Liver (tissue), 9 donors: Measurements from ENCODE around the gene RNF19B. TPM values are rescaled to one million over a fixed set of nuclear protein-coding genes. Genes with fewer than 3 reads are reported as not detected.

Experiments used
- DNase-seq: peaks from one replicate; pipeline ENCODE4 v3.0.0-alpha.2; 2017; ENCODE audit warnings: low spot score
- H3K27ac ChIP-seq, 2 donors: one replicate each; pipeline ENCODE4 v1.7.0; 2013; ENCODE audit warnings: inconsistent platforms in 2 of 2, low read length in 2 of 2, control low read depth in 1 of 2, low read depth in 1 of 2, mild to moderate bottlenecking in 1 of 2
- H3K27me3 ChIP-seq, 4 donors: one replicate each; pipeline versions ENCODE4 v1.6.1 to v1.7.0; 2013; ENCODE audit warnings: low read length in 3 of 4, inconsistent platforms in 1 of 4, mild to moderate bottlenecking in 1 of 4, moderate library complexity in 1 of 4; ENCODE audit not compliant: control insufficient read depth in 4 of 4, insufficient read depth in 4 of 4
- H3K36me3 ChIP-seq, 4 donors: one replicate each; pipeline versions ENCODE4 v1.6.1 to v1.7.0; 2013; ENCODE audit warnings: low read length in 3 of 4, mild to moderate bottlenecking in 3 of 4, low read depth in 1 of 4, moderate library complexity in 1 of 4; ENCODE audit not compliant: control insufficient read depth in 4 of 4, insufficient read depth in 3 of 4
- H3K4me1 ChIP-seq, 4 donors: one replicate each; pipeline versions ENCODE4 v1.6.1 to v1.7.0; 2013; ENCODE audit warnings: low read length in 3 of 4, mild to moderate bottlenecking in 3 of 4, moderate library complexity in 1 of 4; ENCODE audit not compliant: control insufficient read depth in 4 of 4, insufficient read depth in 4 of 4
- H3K4me3 ChIP-seq, 3 donors: one replicate each; pipeline versions ENCODE4 v1.6.1 to v1.7.0; 2013; ENCODE audit warnings: low read length in 3 of 3, control low read depth in 1 of 3, low read depth in 1 of 3, mild to moderate bottlenecking in 1 of 3
- H3K9ac ChIP-seq, 2 donors: one replicate each; pipeline ENCODE4 v1.7.0; 2013; ENCODE audit warnings: low read length in 2 of 2, mild to moderate bottlenecking in 2 of 2, moderate library complexity in 2 of 2, control low read depth in 1 of 2, low read depth in 1 of 2
- H3K9me3 ChIP-seq, 4 donors: one replicate each; pipeline versions ENCODE4 v1.6.1 to v1.7.0; 2013; ENCODE audit warnings: low read length in 3 of 4; ENCODE audit not compliant: control insufficient read depth in 4 of 4
- EGR1 ChIP-seq, 2 donors: IDR thresholded peaks; 2 replicates each; pipeline ENCODE4 v1.6.1; 2016 to 2018; ENCODE audit warnings: antibody characterized with exemption in 2 of 2, low read depth in 2 of 2
- FOXA1 ChIP-seq: IDR thresholded peaks from 2 replicates; pipeline ENCODE4 v1.6.1; 2016; ENCODE audit warnings: antibody characterized with exemption
- FOXA2 ChIP-seq: IDR thresholded peaks from 2 replicates; pipeline ENCODE4 v1.6.1; 2016; ENCODE audit warnings: antibody characterized with exemption
- HNF4A ChIP-seq, 2 donors: conservative IDR thresholded peaks; 2 replicates each; pipeline ENCODE4 v1.6.1; 2016; ENCODE audit warnings: antibody characterized with exemption in 2 of 2, mild to moderate bottlenecking in 2 of 2
- HNF4G ChIP-seq: IDR thresholded peaks from 2 replicates; pipeline ENCODE4 v1.6.1; 2016; ENCODE audit warnings: antibody characterized with exemption
- JUND ChIP-seq, 2 donors: IDR thresholded peaks; 2 replicates each; pipeline ENCODE4 v1.6.1; 2016; ENCODE audit warnings: antibody characterized with exemption in 2 of 2
- NR2F2 ChIP-seq: IDR thresholded peaks from 2 replicates; pipeline ENCODE4 v1.6.1; 2016; ENCODE audit warnings: antibody characterized with exemption
- RAD21 ChIP-seq, 2 donors: IDR thresholded peaks; 2 replicates each; pipeline ENCODE4 v1.6.1; 2016; ENCODE audit warnings: antibody characterized with exemption in 2 of 2, mild to moderate bottlenecking in 2 of 2
- RXRA ChIP-seq, 2 donors: IDR thresholded peaks; 2 replicates each; pipeline ENCODE4 v1.6.1; 2017 to 2018; ENCODE audit warnings: antibody characterized with exemption in 2 of 2, mild to moderate bottlenecking in 1 of 2
- TAF1 ChIP-seq: conservative IDR thresholded peaks from 2 replicates; pipeline ENCODE4 v1.6.1; 2016; ENCODE audit warnings: antibody characterized with exemption, mild to moderate bottlenecking
- YY1 ChIP-seq: IDR thresholded peaks from 2 replicates; pipeline ENCODE4 v1.6.1; 2016; ENCODE audit warnings: antibody characterized with exemption, mild to moderate bottlenecking
- WGBS: extraction: QIAGEN DNeasy Blood & Tissue Kit; methylation state at CpG from one replicate; pipeline ENCODE4 v1.1.7; 2013; 5-methylcytosine and 5-hydroxymethylcytosine counted together
- polyA plus RNA-seq, 2 donors: library from polyadenylated mRNA; stranded (reverse) in 1 of 2; unstranded in 1 of 2; fragments of 200-250 nt in 1 of 2; fragments of >200 nt in 1 of 2; fragmentation: Nextera tagmentation in 1 of 2; extraction: Ambion mirVana in 1 of 2; gene quantifications; one replicate each; pipeline versions ENCODE4 v1.2.1 to v1.2.3, GENCODE V29; 2013 to 2015
- total RNA-seq, 2 donors: library from RNA; depleted of rRNA; stranded (reverse); fragments of >200 nt; gene quantifications; one replicate each; pipeline ENCODE4 v1.2.3, GENCODE V29; 2014
- TF ChIP-seq, protein P1 (sequence below): IDR thresholded peaks from 2 replicates; pipeline ENCODE4 v1.6.1; 2016; ENCODE audit warnings: antibody characterized with exemption
- TF ChIP-seq, protein P2 (sequence below): IDR thresholded peaks from 2 replicates; pipeline ENCODE4 v1.6.1; 2016; ENCODE audit warnings: antibody characterized with exemption
- TF ChIP-seq, protein P3 (sequence below): IDR thresholded peaks from 2 replicates; pipeline ENCODE4 v1.6.1; 2016; ENCODE audit warnings: antibody characterized with exemption
- TF ChIP-seq, protein P4 (sequence below): IDR thresholded peaks from 2 replicates; pipeline ENCODE4 v1.6.1; 2016; ENCODE audit warnings: antibody characterized with exemption, mild to moderate bottlenecking
- donor health status: healthy.
- donor health status: healthy.
- donor health status: healthy.
- donor health status: healthy.
- donor health status: healthy.

Gene RNF19B
- total and polyA plus RNA-seq, 4 donors, result 2.2 to 8.3 (median 5.0) TPM

DNA sequence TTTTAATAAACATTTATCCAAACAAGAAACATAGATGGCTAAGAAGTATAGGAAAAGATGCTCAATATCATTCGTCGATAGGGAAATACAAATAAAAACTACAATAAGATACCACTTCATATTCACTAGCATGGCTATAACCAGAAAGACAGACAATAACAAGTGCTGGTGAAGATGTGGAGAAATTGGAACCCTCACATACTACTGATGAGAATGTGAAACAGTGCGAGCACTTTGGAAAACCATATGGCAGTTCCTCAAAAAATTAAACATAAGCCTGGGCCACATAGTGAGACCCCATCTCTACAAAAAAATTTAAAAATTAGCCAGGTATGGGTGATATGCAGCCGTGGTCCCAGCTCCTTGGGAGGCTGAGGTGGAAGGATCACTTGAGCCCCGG, 54.3 kb downstream of the RNF19B start:
- WGBS, result 87% methylated on average over 5 of the region's 5 CpGs
- no peaks in the 10 kb centered on the region for H3K36me3 ChIP-seq
- H3K27me3 ChIP-seq, result no peaks in the 10 kb centered on the region
- TF ChIP-seq, protein P1, sequence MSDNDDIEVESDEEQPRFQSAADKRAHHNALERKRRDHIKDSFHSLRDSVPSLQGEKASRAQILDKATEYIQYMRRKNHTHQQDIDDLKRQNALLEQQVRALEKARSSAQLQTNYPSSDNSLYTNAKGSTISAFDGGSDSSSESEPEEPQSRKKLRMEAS, result no peak
- TF ChIP-seq RAD21 (IDR thresholded peaks at IDR 0.05) (no peak), FOXA2 (no peak), HNF4A (conservative IDR thresholded peaks at IDR 0.05) (no peak), TAF1 (no peak), JUND (IDR thresholded peaks at IDR 0.05) (no peak), YY1 (no peak)
- H3K4me1 ChIP-seq, result no peaks in the 10 kb centered on the region
- H3K4me3 ChIP-seq, result no peak overlapping the region
- no peaks in the 10 kb centered on the region for H3K9me3 ChIP-seq
- H3K27ac ChIP-seq, result no peak overlapping the region
- no peak for DNase-seq
- no peak overlapping the region for H3K9ac ChIP-seq

DNA sequence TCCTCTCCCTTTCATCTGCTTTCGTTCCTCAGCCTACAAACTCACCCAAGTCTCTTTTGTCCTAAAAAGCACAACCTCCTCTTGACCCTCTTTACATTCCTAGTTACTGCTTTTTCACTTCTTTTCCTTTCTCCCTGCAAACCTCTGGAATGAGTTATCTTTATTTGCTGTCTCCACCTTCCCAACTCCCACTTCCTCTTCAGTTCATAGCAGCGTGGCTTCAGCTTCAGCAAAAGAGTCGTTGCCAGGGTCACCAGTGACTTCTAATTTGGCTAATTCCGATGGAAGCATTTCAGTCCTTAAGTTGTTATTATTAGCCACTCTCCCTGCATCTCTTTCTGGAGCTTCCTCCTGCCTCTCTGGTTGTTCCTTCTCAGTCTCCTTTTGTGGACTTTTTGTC, 57.2 kb downstream of the RNF19B start:
- Histone ChIP-seq H3K9ac (no peak overlapping the region), H3K27me3 (no peaks in the 10 kb centered on the region), H3K27ac (no peak overlapping the region), H3K4me1 (peaks cover 4 to 5% (median 4%) of the 10 kb centered on the region in 4 donors), H3K9me3 (no peaks in the 10 kb centered on the region), H3K4me3 (no peak overlapping the region), H3K36me3 (no peaks in the 10 kb centered on the region)
- DNase-seq, result no peak
- 44% methylated on average over 4 of the region's 4 CpGs for WGBS
- TF ChIP-seq RAD21 (IDR thresholded peaks at IDR 0.05), result no peak
- TF ChIP-seq NR2F2, result no peak
- no peak for TF ChIP-seq YY1
- TF ChIP-seq, protein P2, sequence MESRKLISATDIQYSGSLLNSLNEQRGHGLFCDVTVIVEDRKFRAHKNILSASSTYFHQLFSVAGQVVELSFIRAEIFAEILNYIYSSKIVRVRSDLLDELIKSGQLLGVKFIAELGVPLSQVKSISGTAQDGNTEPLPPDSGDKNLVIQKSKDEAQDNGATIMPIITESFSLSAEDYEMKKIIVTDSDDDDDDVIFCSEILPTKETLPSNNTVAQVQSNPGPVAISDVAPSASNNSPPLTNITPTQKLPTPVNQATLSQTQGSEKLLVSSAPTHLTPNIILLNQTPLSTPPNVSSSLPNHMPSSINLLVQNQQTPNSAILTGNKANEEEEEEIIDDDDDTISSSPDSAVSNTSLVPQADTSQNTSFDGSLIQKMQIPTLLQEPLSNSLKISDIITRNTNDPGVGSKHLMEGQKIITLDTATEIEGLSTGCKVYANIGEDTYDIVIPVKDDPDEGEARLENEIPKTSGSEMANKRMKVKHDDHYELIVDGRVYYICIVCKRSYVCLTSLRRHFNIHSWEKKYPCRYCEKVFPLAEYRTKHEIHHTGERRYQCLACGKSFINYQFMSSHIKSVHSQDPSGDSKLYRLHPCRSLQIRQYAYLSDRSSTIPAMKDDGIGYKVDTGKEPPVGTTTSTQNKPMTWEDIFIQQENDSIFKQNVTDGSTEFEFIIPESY, result no peak
- TF ChIP-seq HNF4G, result no peak
- no peak for TF ChIP-seq RXRA (IDR thresholded peaks at IDR 0.05)
- TF ChIP-seq, protein P1, result no peak
- no peak for TF ChIP-seq FOXA1
- TF ChIP-seq, protein P3, sequence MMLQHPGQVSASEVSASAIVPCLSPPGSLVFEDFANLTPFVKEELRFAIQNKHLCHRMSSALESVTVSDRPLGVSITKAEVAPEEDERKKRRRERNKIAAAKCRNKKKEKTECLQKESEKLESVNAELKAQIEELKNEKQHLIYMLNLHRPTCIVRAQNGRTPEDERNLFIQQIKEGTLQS, result no peak
- TF ChIP-seq, protein P4, sequence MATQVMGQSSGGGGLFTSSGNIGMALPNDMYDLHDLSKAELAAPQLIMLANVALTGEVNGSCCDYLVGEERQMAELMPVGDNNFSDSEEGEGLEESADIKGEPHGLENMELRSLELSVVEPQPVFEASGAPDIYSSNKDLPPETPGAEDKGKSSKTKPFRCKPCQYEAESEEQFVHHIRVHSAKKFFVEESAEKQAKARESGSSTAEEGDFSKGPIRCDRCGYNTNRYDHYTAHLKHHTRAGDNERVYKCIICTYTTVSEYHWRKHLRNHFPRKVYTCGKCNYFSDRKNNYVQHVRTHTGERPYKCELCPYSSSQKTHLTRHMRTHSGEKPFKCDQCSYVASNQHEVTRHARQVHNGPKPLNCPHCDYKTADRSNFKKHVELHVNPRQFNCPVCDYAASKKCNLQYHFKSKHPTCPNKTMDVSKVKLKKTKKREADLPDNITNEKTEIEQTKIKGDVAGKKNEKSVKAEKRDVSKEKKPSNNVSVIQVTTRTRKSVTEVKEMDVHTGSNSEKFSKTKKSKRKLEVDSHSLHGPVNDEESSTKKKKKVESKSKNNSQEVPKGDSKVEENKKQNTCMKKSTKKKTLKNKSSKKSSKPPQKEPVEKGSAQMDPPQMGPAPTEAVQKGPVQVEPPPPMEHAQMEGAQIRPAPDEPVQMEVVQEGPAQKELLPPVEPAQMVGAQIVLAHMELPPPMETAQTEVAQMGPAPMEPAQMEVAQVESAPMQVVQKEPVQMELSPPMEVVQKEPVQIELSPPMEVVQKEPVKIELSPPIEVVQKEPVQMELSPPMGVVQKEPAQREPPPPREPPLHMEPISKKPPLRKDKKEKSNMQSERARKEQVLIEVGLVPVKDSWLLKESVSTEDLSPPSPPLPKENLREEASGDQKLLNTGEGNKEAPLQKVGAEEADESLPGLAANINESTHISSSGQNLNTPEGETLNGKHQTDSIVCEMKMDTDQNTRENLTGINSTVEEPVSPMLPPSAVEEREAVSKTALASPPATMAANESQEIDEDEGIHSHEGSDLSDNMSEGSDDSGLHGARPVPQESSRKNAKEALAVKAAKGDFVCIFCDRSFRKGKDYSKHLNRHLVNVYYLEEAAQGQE, result no peak
- TF ChIP-seq TAF1, result no peak
- TF ChIP-seq EGR1 (IDR thresholded peaks at IDR 0.05; ENCODE audit: low read depth in 2 of 2), result no peak
